Vagina (tissue), 2 donors: Measurements from ENCODE around the gene CAPNS1.

ENCODE experiments used
- CTCF ChIP-seq, 3 experiments: fragments of 450-650 bp in 2 of 3; fragments of 200-600 bp in 1 of 3; sonication (generic) in 1 of 3; IDR thresholded peaks; one replicate each; pipeline ENCODE4 v1.5.1; 2017 to 2019; ENCODE audit warnings: antibody characterized with exemption in 3 of 3, mild to moderate bottlenecking in 2 of 3, moderate library complexity in 2 of 3
- POLR2A ChIP-seq, 2 donors: fragments of 450-650 bp; IDR thresholded peaks; one replicate each; pipeline ENCODE4 v1.6.1; 2017; ENCODE audit warnings: antibody characterized with exemption in 2 of 2, mild to moderate bottlenecking in 2 of 2, moderate library complexity in 2 of 2
- POLR2AphosphoS5 ChIP-seq, 2 donors: sonication (generic); formaldehyde crosslinking; IDR thresholded peaks; one replicate each; pipeline ENCODE4 v1.9.0; 2017; ENCODE audit warnings: antibody characterized with exemption in 2 of 2, mild to moderate bottlenecking in 2 of 2, low read depth in 1 of 2; ENCODE audit not compliant: insufficient read depth in 1 of 2

- TF ChIP-seq CTCF (IDR thresholded peaks at IDR 0.05) (no peak), POLR2A (IDR thresholded peaks at IDR 0.05) (no peak), POLR2AphosphoS5 (IDR thresholded peaks at IDR 0.05; ENCODE audit: insufficient read depth in 1 of 2, low read depth in 1 of 2) (peak in 1 of 2 donors; percentile 13)
These were observed 38.1 kb upstream of the CAPNS1 start for GRCh38 chr19:36101550-36102327.
